HG02588 (cell line): Measurements from ENCODE around the gene SLC49A4.

Experiments
- ATAC-seq: cut with Tn5 transposase; IDR thresholded peaks from one replicate; pipeline ENCODE4 v1.9.1; 2021; ENCODE audit warnings: mild to moderate bottlenecking, moderate library complexity; ENCODE audit not compliant: unreplicated experiment

The SLC49A4 gene

DNA sequence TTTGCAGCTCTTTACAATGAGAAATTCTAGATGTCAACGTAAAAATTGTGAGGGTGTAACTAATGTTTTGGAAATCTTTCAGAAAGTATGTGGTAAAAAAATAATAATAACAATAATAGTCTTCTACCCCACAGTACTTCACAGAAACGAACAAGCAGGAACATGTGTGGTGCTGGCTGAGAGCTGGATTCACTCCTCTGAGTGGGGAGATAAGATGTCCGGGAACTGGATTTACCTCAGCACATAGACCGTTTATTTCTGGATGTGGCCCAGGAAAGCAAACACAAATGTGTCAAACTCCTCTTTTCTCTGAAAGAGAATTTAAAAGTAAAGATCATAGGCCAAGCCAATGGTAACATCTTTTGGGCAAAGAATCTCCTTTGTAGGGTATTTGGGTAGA lies 103.4 kb downstream of the SLC49A4 start:
- ATAC-seq: no peak

DNA sequence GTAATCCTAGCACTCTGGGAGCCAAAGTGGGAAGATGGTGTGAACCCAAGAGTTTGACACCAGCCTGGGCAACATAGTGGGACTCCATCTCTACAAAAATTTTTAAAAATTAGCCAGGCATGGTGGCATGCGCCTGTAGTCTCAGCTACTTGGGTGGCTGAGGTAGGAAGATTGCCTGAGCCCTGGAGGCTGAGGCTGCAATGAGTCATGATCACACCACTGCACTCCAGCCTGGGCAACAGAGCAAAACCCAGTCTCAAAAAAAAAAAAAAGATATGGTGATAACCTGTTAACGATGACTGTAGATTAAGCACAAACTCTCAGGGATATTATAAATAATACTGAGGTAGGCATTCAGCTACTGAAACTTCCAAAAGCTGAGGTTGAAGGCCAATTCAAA lies 107.5 kb downstream of the SLC49A4 start:
- ATAC-seq: no peak

DNA sequence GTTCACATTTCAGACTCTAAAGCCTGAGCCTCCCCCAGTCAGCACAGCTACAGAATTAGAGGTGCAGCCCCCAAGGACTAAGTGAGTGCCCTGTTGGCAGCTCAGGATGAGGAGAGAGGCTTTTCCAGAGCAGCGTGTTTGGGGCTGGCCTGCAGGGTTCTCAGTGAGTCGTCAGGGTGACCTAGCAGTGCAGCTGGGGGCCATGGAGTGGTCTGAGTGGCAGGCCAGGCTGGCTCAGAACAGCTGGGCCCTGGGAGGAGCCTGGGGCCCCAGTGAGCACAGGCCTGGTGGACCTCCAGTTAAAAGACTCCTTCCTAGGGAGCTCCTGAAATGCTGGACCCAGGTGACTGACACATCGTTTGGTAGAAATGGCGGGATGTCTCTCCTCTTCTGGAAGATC lies 108.3 kb downstream of the SLC49A4 start:
- no peak for ATAC-seq

DNA sequence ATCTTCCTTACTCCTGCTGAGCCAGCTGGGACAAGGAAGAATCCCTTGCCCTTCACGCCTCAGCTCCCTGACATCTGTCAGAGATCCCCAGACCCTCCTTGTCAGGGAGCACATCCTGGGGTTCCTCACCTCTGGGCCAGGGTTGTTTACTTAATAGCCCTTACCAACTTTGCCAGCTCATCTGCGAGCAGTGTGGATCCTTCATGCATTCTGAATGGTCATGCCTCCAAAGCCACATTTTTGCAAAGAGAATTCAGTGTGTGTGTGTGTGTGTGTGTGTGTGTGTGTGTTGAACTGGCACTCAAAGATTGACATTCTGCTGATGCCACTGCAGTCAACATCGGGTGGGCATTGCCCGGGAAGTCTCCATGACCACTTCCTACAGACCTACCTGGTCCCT lies 112.6 kb downstream of the SLC49A4 start:
- ATAC-seq: no peak

DNA sequence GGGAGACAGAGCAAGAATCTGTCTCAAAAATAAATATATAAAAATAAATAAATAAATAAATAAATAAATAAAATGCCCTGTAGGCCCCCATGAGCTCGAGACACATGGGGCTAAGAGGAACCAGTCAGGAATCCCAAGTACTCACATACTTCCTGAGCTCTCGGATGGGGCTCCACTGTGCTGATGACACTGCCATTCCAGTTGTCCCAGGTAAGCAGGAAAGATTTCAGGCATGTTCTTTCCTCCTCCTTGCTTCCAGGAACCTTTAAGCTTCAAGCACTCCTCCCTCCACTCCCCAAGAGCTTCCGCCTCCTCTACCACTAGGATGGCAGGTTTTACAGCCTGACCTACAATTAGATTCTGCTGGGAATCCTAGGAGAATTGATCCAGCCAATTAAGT lies 113.4 kb downstream of the SLC49A4 start:
- no peak for ATAC-seq

DNA sequence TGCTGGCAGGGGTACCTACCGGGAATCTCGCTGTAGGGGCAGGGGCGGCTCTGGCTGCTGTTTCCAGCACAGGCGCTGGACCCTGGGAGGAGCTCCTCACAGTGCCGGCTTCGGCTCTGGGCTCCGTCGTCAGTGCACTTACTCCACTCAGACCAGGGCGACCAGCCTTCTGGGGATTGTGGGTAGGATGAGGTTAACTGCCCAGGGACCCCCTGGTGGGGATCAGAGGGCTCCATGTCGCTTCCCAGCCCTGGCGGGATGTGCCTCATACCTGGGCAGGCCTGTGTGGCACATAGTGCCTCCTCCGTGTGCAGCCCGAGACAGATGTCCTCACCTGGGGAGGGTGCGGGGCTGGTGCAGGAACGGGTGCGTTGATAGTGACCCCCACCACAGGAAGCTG lies 117.0 kb downstream of the SLC49A4 start:
- no peak for ATAC-seq

DNA sequence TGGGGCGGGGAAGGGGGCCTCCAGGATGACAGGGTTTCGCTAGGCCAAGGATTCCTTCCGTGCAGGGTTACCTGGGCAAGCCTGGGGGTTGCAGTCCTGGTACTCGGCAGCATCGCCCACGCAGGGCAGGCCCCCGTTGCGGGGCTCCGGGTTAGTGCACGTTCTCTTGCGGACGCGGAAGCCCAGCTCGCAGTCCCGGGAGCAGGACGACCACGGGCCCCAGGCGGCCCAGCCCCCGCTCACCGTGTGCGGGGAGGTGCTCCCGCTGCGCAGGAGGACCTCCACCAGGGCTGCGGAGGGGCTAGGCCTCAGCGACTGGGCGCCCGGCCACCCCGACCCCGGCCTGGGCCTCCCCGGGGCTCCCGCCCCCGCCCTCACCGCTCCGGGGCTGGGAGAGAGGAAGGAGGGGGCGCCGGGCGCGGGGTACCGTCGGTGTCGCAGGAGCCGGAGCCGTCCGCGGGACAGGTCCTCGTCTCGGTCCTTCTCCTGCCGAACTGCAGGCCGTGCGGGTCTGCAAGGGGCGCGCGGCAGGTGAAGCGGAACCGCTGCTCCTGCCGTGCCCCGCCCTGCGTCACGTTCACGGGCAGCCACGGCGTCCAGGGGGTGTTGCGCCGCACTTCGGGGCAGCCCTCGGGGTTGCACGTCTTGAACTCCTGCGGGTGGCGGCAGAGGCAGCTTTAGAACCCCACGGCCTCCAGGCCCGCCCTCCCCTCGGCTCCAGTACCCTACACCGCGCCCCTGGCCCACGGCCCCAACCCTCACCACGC lies 118.1 kb downstream of the SLC49A4 start:
- no peak for ATAC-seq

DNA sequence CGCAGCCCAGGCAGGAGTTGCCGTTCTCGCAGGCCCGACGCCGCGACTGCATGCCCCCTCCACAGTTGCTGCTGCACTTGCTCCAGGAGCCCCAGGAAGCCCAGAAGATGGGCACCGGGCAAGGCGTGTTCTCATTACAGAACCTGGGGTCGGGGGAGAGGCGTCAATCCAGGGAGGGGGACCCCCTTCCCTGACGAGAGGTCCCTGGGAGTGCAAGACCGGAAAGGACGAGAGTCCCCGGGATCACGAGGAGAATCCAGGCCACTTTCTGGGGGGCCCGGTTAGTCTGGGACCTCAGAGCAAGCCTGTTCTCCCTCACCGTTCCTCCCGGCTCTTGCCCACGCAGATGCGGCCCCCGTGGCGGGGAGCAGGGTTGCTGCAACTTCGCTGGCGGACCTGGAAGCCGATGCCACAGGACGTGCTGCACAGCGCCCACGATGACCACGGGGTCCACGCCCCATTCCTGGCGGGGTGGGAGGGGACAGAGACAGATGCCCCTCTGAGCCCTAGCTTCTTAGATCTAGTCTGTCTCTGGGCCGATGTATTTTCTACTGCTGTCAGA lies 118.8 kb downstream of the SLC49A4 start:
- no peak for ATAC-seq

DNA sequence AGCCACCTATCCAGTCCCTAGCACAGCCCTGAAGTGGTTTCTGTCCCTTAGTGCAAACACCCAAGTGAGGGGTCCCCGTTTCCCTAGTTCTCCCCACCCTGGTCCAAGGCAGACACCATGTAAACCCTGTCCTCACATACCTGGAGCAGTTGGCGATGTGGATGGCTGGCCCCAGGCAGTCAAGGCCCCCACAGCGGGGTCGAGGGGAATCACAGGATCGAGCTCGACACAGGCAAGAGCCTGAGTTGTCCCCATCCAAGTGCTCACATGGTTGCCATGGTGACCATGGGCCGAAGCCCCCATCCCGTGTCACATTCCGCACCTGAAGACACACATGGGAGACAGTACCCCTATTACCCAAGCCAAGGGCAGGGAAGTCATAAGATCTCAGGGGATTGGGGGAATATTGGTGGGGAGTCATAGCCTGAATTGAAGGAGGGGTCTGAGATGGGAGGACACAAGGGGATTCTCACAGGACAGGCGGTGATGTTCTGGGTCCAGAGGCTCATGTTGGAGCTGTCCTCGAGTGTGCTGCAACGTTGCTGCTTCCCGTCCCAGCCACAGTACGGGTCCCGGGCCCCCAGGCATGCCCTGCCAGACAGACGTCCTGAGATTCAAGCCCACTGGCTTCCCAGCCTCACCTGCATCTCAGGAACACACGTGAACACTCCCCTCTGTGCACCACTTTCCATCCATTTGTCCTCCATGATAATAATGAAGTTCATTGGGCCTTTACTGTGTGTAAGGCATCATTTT lies 120.6 kb downstream of the SLC49A4 start:
- ATAC-seq: no peak

DNA sequence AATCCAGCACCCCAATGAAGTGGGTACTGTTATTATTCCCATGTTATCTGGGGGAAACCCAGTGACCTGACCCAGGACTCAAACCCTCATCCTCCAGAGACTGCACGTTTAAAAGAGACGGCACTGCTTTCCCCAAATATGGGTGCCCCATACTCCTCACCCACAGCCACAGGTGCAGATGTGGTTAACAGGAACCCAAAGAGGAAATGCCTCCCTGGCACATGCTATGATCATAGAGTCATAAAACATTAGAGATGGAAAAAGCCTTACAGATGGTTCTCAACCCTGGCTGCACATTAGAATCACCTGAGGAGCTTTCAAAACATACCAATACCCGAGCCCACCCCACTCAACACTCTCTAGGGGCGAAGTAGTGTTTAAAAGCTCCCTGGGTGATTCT lies 121.2 kb downstream of the SLC49A4 start:
- no peak for ATAC-seq

DNA sequence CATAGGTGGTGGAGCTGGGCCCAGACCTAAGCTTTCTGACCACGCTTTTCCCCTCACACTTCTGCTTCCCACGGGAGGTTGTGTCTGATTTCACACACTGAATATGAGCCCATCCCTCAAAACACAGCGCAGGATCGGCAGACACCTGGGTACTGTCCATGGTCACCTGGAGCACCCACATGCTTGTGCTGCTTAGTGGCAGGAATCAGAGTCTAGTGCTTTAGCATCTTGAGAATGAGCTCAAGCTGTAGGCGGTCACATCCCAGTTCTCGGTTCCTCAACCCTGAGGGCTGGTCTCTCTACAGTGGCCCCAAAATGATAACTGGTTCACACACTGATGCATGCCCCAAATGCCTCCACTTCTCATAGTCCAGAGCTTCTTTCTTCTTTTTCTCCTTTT lies 121.7 kb downstream of the SLC49A4 start:
- ATAC-seq: no peak

DNA sequence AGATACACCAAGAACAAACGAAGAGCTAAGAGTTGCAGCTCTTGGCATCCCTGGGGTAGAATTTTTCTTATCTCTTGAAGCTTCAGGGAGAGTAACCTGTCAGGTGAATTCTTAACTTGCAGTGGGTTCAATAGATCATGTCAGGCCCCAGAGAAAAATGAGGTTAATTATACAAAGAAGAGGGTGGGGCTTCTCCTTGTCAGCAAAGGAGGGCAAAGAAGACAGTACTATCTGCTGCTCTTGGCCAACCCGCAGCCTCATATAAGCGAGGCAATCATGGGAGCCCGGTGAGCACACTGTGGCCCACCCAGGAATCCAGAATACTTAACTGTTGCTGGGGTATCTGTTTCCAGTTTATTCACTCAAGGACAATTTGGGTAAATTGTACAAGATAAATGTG lies 122.5 kb downstream of the SLC49A4 start:
- no peak for ATAC-seq

DNA sequence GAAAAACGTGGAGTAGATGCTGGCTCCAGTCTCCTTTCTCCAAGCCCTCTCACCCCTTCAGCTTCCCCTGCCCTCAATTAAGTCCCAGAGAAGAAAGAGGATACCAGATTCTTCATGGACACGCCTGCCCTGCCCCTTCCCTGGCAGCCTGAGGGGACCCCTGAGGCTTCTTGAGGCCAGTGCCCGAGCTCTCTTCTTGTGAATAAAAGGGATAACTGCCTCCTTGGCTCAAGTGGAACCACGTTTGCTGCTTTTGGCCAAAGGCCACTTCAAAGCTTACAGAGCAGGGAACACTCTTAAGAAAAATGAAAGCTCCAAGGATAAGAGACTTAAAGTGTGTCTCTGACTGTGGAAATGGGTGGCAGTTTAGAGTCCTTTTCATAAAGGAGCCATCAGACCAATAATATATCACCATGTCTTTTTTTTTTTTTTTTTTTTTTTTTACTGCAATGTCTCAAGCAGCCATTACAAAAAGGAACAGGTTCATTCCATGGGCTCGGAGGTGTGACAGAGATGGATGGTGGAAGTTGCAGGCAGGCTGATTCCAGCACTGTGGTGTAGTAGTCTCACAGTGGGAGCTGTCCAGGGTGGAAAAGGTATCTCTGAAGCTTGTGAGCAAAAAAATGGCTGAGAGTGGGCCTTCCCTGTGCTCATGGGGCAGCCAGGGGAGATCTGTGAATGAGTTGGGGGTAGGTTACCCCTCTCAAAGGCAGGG lies 123.9 kb downstream of the SLC49A4 start:
- no peak for ATAC-seq

DNA sequence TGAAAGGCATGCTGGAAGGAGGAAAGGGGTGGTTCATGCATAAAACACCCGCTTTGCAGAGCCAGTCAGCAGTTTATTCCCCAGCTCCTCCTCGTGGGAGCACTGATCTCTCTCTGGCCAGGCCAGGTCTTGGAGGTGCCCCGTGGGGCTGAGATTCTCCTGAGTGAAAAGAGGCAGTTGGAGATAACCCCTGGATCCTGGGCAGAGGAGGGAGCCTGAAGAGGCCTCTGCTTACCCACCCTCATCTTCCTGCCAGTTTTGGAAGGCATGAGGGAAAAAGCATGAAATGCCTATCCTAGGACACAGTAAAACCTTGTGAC lies 124.4 kb downstream of the SLC49A4 start:
- ATAC-seq: no peak

DNA sequence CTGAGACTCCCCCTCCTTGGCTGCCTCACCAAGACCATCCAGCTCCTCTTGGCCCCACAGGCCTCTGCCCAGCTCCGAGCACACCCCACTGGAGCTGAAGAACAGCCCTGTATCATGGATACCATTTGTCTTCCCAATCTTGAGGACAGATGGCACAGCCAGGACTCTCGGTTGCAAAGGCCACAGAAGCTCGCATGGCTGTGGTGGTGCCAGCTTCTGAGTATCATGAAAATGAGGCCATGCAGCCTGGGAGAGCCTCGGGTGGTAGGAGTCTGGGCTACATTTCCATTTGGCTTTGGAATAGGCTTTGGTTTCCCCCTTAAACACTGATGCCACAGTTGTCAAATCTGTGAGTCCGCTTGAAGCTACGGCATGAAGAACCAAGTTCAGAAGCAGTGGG lies 126.1 kb downstream of the SLC49A4 start:
- no peak for ATAC-seq

DNA sequence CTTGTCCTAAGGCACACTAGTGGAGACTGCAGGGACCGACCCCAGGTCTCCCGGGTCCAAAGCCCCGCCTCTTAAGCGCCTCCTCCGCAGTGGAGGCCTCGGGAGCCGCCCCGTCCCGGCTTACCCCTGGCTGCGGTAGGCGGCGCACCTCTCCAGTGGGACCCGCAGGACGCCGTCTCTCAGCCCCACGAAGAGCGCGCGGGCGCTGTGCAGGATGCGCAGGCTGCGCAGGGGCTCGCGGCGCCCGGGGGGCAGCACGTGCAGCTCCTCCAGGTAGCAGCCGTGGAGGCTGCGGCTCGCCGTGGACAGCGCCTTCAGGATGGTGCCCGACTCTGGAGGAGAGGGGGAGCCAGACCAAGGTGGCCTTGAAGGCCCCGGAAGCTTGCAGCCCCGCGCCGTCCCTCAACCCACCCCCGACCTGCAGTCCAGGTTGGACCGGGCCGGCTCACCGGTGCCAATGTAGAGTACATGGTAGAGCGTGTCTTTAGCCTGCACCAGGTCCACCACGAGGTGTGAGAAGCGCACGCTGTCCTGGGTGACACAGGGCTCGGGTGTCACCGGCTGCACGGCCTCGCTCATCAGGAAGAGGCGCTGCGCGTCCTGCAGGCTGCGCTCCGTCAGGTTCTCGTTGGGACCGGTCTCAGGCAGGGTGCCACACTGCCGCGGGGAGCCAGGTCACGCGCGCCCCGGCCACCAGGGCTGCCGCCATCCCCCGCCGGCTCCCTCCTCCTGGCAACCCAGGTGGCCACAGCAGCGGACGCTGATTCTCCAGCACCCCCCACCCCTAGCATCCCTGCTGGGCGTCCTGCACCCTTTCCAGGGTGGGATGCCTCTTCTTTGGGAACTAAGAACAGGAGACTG lies 127.2 kb downstream of the SLC49A4 start:
- ATAC-seq: no peak

DNA sequence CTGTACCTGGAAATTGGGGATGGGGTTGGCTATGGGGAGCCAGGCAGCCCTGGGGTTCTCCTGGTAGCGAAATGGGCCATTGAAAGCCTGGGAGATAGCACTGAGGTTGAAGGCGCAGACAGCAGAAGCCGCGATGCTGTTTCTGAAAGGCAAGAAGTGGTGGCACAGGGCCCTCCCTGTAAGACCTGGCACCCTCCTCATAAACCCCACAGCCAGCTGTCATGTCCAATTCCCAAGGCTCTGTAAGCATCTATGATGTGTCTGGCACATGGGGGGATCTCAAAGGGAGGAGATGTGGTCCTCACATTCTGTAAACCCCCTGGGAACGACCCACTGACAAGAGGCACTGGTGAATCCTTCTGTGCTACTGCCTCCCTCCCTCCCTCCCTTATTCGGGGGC lies 128.7 kb downstream of the SLC49A4 start:
- no peak for ATAC-seq

DNA sequence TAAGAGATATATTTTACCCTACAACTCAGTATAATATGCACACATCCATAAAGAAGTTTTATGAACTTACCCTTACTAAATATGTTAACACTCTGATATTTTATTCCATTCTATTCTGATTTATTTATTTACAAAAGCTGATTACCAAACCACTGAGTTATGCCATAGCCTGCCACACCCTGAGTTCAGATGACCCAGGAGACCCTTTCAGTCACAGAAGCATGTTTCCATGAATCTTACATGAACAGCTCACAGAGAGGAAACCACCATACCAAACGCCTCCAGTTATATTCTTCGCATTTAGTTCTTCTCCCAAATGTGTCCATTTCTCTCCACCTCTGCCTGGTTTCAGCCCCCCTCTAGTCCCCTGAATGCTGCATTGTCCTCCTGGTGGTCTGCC lies 129.2 kb downstream of the SLC49A4 start:
- no peak for ATAC-seq

DNA sequence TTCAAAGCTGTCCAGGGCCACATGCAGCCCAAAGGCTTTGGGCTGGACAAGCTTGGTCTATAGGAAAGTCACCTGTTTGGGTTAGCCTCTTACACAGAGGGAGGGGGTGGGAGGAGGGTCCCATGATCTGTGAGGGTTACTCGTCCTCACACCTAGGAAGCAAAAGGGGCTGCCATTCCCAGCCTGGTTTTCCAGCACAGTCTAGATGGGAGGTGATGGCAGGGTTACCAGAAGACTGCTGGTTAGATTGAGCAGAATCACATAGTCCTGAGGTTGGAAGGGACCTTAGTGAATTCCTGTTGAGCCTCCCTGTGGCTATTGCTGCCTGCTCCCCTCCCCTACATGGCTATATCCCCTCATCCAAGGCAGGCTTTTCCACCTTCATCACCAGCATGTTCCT lies 130.9 kb downstream of the SLC49A4 start:
- ATAC-seq: no peak

DNA sequence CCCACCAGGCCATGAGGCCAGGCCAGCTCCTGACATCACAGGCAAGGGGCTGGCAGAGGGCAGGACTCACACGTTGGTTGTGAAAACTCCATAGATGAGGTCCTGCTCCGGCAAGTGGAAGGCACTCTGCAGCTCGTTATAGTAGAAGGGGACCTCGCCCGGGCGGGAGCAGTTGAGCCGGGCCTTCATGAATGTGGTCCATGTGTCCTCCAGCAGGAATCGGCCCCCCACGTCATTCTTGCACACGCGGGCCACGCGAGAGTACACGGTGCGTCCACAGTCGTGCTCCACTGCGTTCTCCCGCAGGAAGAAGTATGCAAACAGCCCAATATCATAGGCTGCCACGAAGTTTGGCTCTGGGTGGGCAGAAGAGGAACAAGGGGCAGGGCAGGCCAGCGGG lies 131.5 kb downstream of the SLC49A4 start:
- no peak for ATAC-seq

DNA sequence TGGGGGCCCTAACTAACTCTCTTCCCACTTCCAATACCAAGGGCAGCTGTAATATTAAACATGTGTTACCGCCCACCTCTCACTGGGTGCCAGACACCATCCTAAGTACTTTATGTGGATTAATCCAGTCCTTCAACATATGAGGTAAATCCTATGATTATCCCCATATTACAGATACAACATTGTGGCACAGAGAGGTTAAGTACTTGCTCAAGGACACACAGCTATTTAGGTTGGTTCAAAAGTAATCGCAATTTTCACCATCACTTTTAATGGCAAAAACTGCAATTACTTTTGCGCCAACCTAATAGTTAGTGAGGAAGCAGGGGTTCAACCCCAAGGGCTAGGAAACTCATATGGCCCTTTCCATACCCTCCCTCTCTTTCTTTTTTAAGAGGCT lies 131.9 kb downstream of the SLC49A4 start:
- ATAC-seq: no peak
